Superior temporal gyrus (tissue), 1 donor: Measurements from ENCODE around the gene OR2F1.

Experiments used
- DNase-seq: peaks from one replicate; pipeline ENCODE4 v3.0.0-alpha.2; 2016; ENCODE audit errors: extremely low spot score

The OR2F1 gene

GRCh38 chr7:143954135-143954534, 509 bp upstream of the OR2F1 start:
- no peak for DNase-seq

GRCh38 chr7:143958781-143959180, 4.1 kb downstream of the OR2F1 start:
- no peak for DNase-seq

DNA sequence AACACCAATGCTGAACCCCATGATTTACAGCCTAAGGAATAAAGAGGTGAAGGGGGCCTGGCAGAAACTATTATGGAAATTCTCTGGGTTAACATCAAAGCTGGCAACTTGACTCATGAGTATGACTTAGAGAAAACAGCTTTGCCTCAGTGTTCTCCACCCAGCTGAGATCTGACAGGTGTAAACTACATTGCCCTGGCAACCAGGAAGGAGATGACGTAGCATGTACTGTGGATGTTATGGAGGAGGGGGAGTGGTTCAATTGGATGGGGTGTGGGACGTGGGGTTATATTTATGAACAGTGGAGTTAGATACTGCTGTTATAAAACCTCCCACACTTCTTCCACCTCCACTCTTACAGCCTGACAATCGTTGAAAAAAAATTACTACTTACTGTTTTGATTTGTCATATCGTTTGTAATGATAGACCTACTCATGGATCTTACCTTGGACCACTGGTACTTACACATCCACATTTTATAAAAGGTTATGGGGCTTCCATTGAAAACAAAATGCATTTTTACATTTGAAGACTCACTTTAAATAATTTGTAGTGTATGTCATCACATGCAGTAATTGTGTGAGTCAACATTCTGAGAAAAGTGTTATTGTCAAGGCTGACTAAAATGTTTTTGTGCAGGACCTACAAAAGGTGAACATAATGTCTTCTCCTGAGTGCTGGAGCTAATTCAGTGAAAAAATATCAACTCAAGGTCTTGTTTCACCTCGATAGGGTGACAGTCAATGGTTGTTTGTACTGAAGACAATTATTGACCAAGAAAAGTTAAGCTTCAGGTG, 6.4 kb downstream of the OR2F1 start:
- no peak for DNase-seq

GRCh38 chr7:143965280-143965679, 10.6 kb downstream of the OR2F1 start:
- DNase-seq = no peak

DNA sequence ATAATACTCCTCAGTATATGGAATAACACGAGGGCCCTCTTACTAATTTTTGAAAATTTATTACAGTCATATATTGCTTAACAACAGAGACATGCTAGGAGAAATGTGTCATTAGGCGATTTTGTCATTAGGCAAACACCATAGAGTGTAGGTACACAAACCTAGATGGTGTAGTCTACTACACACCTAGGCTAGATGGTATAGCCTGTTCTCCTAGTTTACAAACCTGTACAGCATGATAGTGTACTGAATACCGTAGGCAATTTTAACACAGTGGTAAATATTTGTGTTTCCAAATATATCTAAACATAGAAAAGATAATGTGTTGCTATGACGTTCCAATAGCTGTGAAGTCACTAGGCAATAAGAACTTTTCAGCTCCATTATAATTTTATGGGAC, 12.8 kb downstream of the OR2F1 start:
- no peak for DNase-seq

- no peak for DNase-seq
Measured at GRCh38 chr7:143973870-143974416, 19.3 kb downstream of the OR2F1 start.

DNA sequence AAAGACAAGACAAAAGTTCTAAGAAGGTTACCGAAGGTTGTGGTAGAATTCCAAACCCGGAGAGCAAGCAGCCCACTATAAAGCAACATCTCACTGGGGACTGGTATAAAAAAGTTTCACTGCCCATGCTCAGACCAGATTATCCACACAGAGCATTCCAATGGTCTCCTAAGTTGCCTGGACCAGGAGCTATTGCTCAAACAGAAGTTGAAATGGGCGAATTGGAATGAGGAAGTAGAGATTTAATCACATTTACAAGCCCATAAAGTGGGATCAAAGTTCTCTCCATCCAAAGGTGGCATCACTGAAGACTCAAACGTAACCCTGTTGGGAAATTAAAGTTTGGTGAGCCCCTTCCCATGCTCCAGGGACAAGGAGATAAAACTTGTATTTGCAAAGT, 19.8 kb downstream of the OR2F1 start:
- DNase-seq = no peak

GRCh38 chr7:143975617-143976016, 21.0 kb downstream of the OR2F1 start:
- no peak for DNase-seq

DNA sequence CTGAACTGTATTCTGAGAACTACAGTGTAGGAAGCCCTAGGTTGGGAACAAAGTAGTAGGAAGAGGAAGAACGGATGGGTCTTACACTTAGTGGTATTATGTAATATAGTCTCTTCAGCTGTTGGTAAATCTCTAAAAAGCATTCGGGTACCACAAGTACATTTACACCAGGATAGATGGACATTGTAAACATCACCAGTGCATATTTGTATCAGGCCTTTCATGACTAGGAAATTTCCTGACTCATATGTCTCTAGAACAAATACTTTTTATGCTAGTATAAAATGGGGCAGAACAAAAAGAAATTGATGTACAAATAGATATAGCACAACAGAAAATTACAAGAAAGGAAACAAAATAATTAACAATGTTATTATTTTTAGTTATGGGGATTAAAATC, 23.9 kb downstream of the OR2F1 start:
- no peak for DNase-seq

DNA sequence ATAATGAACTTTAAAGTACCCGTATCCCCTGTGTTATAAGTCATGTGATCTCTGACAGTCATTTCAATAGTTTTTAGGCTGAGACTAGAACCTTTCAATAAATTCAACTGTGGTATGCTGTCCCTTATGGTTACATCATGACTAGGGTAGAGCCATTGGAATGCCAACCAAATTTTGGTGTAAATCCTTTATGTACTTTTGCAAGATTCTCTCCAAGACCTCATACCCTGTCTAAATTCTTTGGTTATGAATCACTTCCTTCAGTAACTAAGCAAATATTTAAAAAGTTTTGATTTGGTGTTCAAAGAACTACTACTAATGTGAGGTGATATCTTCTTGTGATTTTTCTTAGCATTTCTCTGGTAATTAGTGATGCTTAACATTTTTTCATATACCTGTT, 24.7 kb downstream of the OR2F1 start:
- DNase-seq = no peak

DNA sequence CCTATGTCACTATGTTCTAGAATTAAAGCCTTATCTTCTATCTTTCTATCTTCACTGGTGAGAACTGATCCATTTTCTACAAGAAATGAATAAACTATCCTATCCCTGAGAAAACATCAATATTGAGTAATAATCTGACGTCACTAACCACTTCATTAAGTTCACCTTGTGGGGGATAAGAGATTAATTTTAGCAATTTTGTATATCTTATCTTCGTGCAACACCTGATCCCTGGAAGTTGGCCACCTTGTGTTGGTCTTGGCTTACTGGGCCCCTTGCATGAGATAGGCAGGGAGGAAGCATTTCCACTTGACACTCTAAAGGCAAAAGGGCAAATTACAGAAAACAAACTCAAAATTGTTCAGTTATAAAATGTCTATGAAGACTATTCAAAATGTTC, 25.4 kb downstream of the OR2F1 start:
- no peak for DNase-seq

DNA sequence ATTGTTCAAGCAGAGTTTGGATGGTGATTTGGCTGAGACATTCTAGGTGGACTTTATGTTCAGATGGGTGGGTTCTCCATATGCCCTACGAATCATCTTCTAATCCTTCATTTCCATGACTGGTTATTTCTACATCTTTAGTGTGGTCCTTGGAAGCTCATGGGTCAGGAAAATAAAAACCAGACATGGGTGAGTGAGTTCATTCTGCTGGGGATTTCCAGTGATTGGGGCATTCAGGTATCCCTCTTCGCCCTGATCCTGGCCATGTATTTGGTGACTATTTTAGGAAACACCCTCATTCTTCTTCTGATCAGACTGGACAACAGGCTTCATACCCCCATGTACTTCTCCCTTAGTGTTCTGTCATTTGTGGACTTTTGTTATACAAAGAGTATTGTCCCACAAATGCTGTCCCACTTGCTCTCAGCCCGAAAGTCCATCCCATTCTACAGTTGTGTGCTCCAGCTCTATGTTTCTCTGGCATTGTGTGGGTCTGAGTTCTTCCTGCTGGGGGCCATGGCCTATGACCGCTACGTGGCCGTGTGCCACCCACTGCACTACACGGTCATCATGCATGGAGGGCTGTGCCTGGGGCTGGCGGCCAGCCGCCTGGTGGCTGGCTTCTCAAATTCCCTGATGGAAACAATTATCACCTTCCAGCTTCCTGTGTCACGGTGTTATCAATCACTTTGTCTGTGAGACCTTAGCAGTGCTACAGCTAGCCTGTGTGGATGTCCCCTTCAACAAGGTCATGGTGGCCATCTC, 26.3 kb downstream of the OR2F1 start:
- no peak for DNase-seq

DNA sequence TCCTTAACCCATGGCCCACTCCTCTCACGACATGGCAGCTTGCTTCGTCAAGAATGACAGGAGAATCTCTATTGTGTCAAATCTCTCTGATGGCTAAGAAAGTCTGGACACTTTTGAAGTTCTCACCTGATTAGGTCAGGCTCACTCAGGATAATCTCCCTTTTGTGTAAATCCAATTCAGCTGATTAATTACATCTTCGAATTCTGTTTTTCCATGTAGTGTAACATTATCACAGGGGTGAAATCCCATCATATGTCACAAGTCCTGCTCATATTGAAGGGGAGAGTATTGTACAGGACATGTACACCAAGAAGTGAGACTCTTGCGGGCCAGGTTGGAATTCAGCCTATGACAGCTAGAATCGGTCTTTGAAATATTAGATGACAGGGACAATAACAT, 29.3 kb downstream of the OR2F1 start:
- DNase-seq = no peak

- DNase-seq = no peak
Measured at GRCh38 chr7:143987513-143987912, 32.9 kb downstream of the OR2F1 start.

GRCh38 chr7:143988976-143989745, 34.5 kb downstream of the OR2F1 start:
- DNase-seq = no peak

GRCh38 chr7:143992670-143993069, 38.0 kb downstream of the OR2F1 start:
- DNase-seq = no peak

DNA sequence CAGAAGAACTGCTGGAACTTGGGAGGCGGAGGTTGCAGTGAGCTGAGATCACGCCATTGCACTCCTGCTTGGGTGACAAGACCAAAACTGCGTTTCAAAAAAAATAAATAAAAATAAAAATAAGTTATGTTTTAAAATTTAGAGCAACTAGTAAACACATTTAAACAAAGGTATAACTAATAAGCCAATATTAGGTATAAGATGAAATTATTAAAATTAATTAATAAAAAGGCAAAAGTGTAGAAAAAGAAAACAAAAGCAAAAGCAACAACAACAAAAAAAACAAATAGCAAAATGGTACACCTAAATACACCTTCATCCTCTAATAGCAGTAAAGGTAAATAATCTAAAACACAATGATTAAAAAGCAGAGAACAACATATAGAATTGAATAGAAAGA, 39.3 kb downstream of the OR2F1 start:
- no peak for DNase-seq

DNA sequence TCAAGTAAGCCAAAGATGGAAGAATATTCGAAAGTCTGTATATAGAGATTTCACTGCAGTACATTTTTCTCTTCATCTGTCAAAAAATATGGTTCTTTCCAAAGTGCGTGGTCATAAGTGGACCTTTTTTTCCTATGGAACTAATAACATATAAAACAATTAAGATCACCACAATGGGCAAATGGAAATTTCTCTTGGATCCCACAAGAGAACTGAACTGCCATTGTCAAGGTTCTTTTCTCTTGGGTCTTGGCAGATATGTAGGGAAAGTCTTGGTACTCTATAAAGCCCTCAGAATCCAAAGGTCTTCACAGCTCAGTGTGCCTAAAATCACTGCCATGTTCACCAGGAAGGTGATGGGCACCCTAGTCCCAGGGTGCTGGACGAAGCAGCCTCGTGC, 45.4 kb downstream of the OR2F1 start, which contains the start of gene OR6B1:
TSS of gene OR6B1 (plus strand) at position 301 of the 400 bp plus-strand sequence. CDS start 3,677 bp downstream, outside the sequence.
- DNase-seq = no peak

- DNase-seq = no peak
Measured at GRCh38 chr7:144001543-144001942, 46.9 kb downstream of the OR2F1 start.

DNA sequence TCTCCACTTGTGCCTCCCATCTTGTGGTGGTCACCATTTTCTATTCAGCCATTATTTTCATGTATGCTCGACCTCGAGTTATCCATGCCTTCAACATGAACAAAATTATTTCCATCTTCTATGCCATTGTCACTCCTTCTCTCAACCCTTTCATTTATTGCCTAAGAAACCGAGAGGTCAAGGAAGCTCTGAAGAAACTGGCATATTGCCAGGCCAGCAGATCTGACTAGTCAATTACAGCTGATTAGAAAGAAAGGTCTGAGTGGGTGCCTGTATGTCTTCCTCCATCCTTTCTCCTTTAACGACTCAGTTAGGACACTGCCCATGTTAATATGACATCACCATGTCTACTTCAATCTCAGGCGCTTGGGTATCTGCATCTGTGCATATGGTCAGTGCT, 50.1 kb downstream of the OR2F1 start:
- no peak for DNase-seq

DNA sequence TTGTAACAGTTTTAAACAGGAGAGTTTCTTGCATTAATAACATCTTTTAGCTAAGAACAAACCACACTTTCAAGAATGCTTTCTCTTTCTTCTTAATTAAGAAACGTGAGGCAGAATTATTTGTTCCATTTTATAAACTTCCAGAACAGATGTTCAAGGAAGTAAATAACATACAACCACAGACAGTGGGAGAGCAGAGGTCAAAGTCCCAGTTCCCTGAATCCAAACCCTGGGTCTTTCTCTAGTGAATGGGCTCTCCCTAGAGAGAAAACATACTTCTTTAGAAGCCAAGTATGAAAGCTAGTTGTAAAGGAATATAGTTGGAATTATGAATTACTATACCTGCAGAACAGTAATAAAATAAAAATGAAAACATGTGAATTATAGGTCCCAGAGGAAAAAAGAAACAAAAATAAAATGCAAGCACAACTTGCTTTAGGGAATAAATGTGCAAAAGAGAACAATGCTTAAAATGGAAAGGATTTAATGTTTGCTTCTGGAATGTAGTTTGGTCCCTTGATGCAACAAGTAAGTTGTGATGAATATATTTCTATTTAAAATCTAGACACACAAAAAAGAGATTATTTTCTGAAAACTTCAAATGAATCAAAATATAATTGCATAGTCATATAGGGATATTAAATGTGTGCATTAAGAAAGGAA, 51.5 kb downstream of the OR2F1 start:
- no peak for DNase-seq

DNA sequence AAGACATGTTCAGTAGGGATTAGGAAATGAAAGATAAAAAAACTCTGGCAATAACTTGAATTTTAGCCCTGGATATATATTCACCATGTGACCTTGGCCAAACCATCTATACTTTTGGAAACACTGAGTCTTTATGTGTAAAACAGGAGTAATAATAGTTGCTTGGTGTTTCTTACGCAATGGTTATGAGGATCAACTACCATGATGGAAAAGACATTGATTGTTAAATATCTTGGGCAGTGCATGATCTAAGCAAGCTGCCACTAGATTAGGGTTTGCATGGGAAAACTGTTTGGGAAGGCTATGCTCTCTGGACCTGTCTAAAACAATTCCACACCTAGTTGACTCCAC, 52.0 kb downstream of the OR2F1 start:
- no peak for DNase-seq
